ENCODE data around the gene B3GALT2. TPM values are rescaled to one million over a fixed set of nuclear protein-coding genes. Genes with fewer than 3 reads are reported as not detected.

Gene B3GALT2
- total RNA-seq, 2 donors from 2014 or later = not detected

DNA sequence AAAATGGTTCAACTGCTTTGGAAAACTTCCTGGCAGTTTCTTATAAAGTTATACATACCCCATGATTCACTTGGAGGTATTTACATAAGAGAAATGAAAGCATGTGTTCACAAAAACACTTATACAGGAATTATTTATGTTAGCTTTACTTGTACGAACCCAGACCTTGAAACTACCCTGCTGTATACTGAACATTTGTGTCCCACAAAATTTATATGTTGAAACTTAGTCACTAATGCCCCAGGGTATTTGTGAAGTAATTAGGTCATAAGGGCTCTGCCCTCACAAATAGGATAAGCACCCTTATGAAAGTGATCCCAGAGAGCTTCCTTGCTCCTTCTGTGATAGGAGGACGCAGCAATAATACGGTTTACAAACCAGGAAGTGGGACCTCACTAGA is 42.7 kb upstream of the B3GALT2 start:
- Histone ChIP-seq H3K9ac (ENCODE audit: extremely low read depth, low read length, poor library complexity, severe bottlenecking) (no peak overlapping the region), H3K27ac (ENCODE audit: low read depth, low read length) (no peak overlapping the region), H3K27me3 (ENCODE audit: control insufficient read depth, insufficient read depth, low read length, poor library complexity, severe bottlenecking) (no peaks in the 10 kb centered on the region), H3K4me1 (ENCODE audit: control insufficient read depth, insufficient read depth, low read length) (no peaks in the 10 kb centered on the region), H3K4me3 (ENCODE audit: low read length) (no peak overlapping the region), H3K36me3 (ENCODE audit: control insufficient read depth, insufficient read depth, low read length) (peaks cover 31% of the 10 kb centered on the region), H3K9me3 (ENCODE audit: control insufficient read depth, low read length) (no peaks in the 10 kb centered on the region)
- Mint-ChIP-seq H3K36me3 (ENCODE audit: low read depth) (peaks cover 28% of the 10 kb centered on the region), H3K9me3 (peaks cover 3% of the 10 kb centered on the region), H3K4me1 (no peaks in the 10 kb centered on the region), H3K4me3 (no peak overlapping the region), H3K27ac (no peak overlapping the region), H3K27me3 (ENCODE audit: insufficient read depth) (no peaks in the 10 kb centered on the region)
- 88 to 97% methylated on average over 3 of the region's 3 CpGs for WGBS, 2 experiments (ENCODE audit: insufficient coverage in 1 of 2, insufficient read length in 1 of 2)
- no peak for DNase-seq
- TF ChIP-seq, protein P1, sequence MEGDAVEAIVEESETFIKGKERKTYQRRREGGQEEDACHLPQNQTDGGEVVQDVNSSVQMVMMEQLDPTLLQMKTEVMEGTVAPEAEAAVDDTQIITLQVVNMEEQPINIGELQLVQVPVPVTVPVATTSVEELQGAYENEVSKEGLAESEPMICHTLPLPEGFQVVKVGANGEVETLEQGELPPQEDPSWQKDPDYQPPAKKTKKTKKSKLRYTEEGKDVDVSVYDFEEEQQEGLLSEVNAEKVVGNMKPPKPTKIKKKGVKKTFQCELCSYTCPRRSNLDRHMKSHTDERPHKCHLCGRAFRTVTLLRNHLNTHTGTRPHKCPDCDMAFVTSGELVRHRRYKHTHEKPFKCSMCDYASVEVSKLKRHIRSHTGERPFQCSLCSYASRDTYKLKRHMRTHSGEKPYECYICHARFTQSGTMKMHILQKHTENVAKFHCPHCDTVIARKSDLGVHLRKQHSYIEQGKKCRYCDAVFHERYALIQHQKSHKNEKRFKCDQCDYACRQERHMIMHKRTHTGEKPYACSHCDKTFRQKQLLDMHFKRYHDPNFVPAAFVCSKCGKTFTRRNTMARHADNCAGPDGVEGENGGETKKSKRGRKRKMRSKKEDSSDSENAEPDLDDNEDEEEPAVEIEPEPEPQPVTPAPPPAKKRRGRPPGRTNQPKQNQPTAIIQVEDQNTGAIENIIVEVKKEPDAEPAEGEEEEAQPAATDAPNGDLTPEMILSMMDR (conservative IDR thresholded peaks at IDR 0.05) = no peak

DNA sequence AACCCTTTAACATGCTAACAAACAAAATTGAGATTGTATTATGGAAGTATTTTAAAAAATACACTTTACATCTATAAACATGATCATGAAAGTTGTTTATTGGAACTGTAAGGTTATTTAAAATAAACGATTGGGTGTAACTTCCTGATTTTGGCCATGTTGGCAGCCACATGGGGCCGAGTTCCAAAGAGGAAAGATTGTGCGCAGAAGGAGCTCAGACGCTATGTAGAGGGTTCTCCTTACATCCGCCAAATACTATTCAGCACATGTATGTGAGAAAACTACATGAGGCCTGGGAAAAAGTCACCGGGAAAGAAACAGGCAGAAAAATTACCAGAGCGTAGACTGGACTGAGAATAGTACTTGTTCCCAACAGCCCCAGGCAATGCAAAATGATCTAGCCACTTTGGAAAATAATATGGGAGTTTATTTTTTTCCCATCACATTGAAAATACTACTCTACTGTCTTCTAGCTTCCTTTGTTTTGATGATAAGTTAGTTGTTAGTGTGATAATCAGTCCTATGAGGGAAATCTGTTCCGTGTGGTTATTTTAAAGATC is 35.7 kb upstream of the B3GALT2 start:
- H3K9me3 Mint-ChIP-seq = peaks cover 3% of the 10 kb centered on the region
- no peak overlapping the region for H3K27ac Mint-ChIP-seq
- 92% methylated on average over 2 to 8 of the region's 8 CpGs for WGBS, 2 experiments (ENCODE audit: insufficient coverage in 1 of 2, insufficient read length in 1 of 2)

DNA sequence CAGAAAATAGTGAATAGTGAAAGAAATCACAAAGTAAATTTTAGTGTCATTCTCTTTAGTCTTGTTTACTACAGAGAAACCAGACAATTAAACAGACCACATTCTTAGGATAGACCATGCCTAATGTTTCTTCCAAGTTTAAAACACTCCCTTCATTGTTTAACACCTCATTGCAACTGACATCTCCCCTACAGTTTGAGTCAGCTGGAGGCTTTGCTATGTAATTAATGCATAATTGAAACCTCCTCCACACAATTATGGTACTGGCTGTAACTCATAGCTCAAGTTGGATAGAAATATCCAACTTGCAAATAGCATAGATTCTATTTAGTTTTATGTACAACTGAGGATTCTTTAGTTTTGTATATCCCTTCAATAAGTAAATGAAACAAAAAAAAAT is 35.2 kb upstream of the B3GALT2 start:
- Histone ChIP-seq H3K4me1 (ENCODE audit: control insufficient read depth, insufficient read depth, low read length) (no peaks in the 10 kb centered on the region), H3K9ac (ENCODE audit: extremely low read depth, low read length, poor library complexity, severe bottlenecking) (no peak overlapping the region), H3K27ac (ENCODE audit: low read depth, low read length) (no peak overlapping the region), H3K9me3 (ENCODE audit: control insufficient read depth, low read length) (no peaks in the 10 kb centered on the region), H3K4me3 (ENCODE audit: low read length) (no peak overlapping the region), H3K27me3 (ENCODE audit: control insufficient read depth, insufficient read depth, low read length, poor library complexity, severe bottlenecking) (no peaks in the 10 kb centered on the region), H3K36me3 (ENCODE audit: control insufficient read depth, insufficient read depth, low read length) (peaks cover 36% of the 10 kb centered on the region)
- Mint-ChIP-seq H3K27ac (no peak overlapping the region), H3K36me3 (ENCODE audit: low read depth) (peaks cover 48% of the 10 kb centered on the region), H3K4me1 (peaks cover 24% of the 10 kb centered on the region), H3K9me3 (peaks cover 3% of the 10 kb centered on the region), H3K4me3 (no peak overlapping the region), H3K27me3 (ENCODE audit: insufficient read depth) (no peaks in the 10 kb centered on the region)
- no peak for DNase-seq
- TF ChIP-seq, protein P1 (conservative IDR thresholded peaks at IDR 0.05) = no peak

More for the DNA sequence above, 35.7 kb upstream of the B3GALT2 start:
- H3K9ac ChIP-seq (ENCODE audit: extremely low read depth, low read length, poor library complexity, severe bottlenecking) = no peak overlapping the region
- TF ChIP-seq, protein P1 (conservative IDR thresholded peaks at IDR 0.05) = no peak
- H3K27me3 Mint-ChIP-seq (ENCODE audit: insufficient read depth) = no peaks in the 10 kb centered on the region
- no peaks in the 10 kb centered on the region for H3K27me3 ChIP-seq (ENCODE audit: control insufficient read depth, insufficient read depth, low read length, poor library complexity, severe bottlenecking)
- no peak for DNase-seq
- no peaks in the 10 kb centered on the region for H3K9me3 ChIP-seq (ENCODE audit: control insufficient read depth, low read length)
- H3K4me3 ChIP-seq (ENCODE audit: low read length) = no peak overlapping the region
- peaks cover 20% of the 10 kb centered on the region for H3K4me1 Mint-ChIP-seq
- H3K4me3 Mint-ChIP-seq = no peak overlapping the region
- peak overlapping the region; percentile 55 for H3K27ac ChIP-seq (ENCODE audit: low read depth, low read length)
- H3K4me1 ChIP-seq (ENCODE audit: control insufficient read depth, insufficient read depth, low read length) = no peaks in the 10 kb centered on the region
- peaks cover 44% of the 10 kb centered on the region for H3K36me3 Mint-ChIP-seq (ENCODE audit: low read depth)
- H3K36me3 ChIP-seq (ENCODE audit: control insufficient read depth, insufficient read depth, low read length) = peaks cover 32% of the 10 kb centered on the region

Measured in endodermal cell (in vitro differentiated cells).